ENCODE measurements around the gene KLC1. TPM values are rescaled to one million over a fixed set of nuclear protein-coding genes. Genes with fewer than 3 reads are reported as not detected.
A peak's percentile ranks its signal among the peaks of the same experiment; 100 is the strongest.

KLC1 gene
- total RNA-seq, result 186 and 211 TPM in 2 replicates
- long read RNA-seq, partial matches to known transcripts, result 13 of 26 reads
- long read RNA-seq, other reads (novel, unspliced or antisense), result 6 of 26 reads

- H3K9me3 Mint-ChIP-seq (ENCODE audit: unreplicated experiment), result no peaks in the 10 kb centered on the region
- no peak for TF ChIP-seq CTCF (IDR thresholded peaks at IDR 0.05)
- H3K27me3 Mint-ChIP-seq (ENCODE audit: unreplicated experiment), result no peaks in the 10 kb centered on the region
- peak; percentile 94 for DNase-seq (ENCODE audit: extremely low spot score, unreplicated experiment)
- H3K27ac Mint-ChIP-seq (ENCODE audit: unreplicated experiment), result peak within 1 kb of the TSS; percentile 98
- peaks cover 45% of the 10 kb centered on the region for H3K4me1 Mint-ChIP-seq (ENCODE audit: unreplicated experiment)
- no peaks in the 10 kb centered on the region for H3K36me3 Mint-ChIP-seq (ENCODE audit: unreplicated experiment)
- H3K4me3 Mint-ChIP-seq (ENCODE audit: unreplicated experiment), result peak within 1 kb of the TSS; percentile 86
Measured at GRCh38 chr14:103628684-103629502, at the start of gene KLC1. Gene KLC1, plus strand, starts transcription at chr14:103629211. Its CDS starts 25,354 bp downstream, at chr14:103654565.

GRCh38 chr14:103581206-103581605 lies 47.8 kb upstream of the KLC1 start:
- Mint-ChIP-seq H3K36me3 (ENCODE audit: unreplicated experiment) (peaks cover 14% of the 10 kb centered on the region), H3K4me1 (ENCODE audit: unreplicated experiment) (peaks cover 11% of the 10 kb centered on the region), H3K27me3 (ENCODE audit: unreplicated experiment) (no peaks in the 10 kb centered on the region), H3K9me3 (ENCODE audit: unreplicated experiment) (no peaks in the 10 kb centered on the region), H3K27ac (ENCODE audit: unreplicated experiment) (no peak overlapping the region), H3K4me3 (ENCODE audit: unreplicated experiment) (no peak overlapping the region)
- no peak for TF ChIP-seq CTCF (IDR thresholded peaks at IDR 0.05)
- DNase-seq (ENCODE audit: extremely low spot score, unreplicated experiment), result no peak

GRCh38 chr14:103581954-103582703 lies 46.9 kb upstream of the KLC1 start:
- Mint-ChIP-seq H3K4me3 (ENCODE audit: unreplicated experiment) (no peak overlapping the region), H3K9me3 (ENCODE audit: unreplicated experiment) (no peaks in the 10 kb centered on the region), H3K27me3 (ENCODE audit: unreplicated experiment) (no peaks in the 10 kb centered on the region), H3K4me1 (ENCODE audit: unreplicated experiment) (peaks cover 2% of the 10 kb centered on the region), H3K27ac (ENCODE audit: unreplicated experiment) (no peak overlapping the region), H3K36me3 (ENCODE audit: unreplicated experiment) (peaks cover 15% of the 10 kb centered on the region)
- TF ChIP-seq CTCF (IDR thresholded peaks at IDR 0.05), result no peak
- no peak for DNase-seq (ENCODE audit: extremely low spot score, unreplicated experiment)

GRCh38 chr14:103584326-103584915 lies 44.6 kb upstream of the KLC1 start:
- Mint-ChIP-seq H3K27me3 (ENCODE audit: unreplicated experiment) (no peaks in the 10 kb centered on the region), H3K27ac (ENCODE audit: unreplicated experiment) (no peak overlapping the region), H3K36me3 (ENCODE audit: unreplicated experiment) (peaks cover 22% of the 10 kb centered on the region), H3K9me3 (ENCODE audit: unreplicated experiment) (no peaks in the 10 kb centered on the region), H3K4me1 (ENCODE audit: unreplicated experiment) (no peaks in the 10 kb centered on the region), H3K4me3 (ENCODE audit: unreplicated experiment) (no peak overlapping the region)
- DNase-seq (ENCODE audit: extremely low spot score, unreplicated experiment), result no peak
- no peak for TF ChIP-seq CTCF (IDR thresholded peaks at IDR 0.05)
